ENCODE data around the gene CARD11. TPM values are rescaled to one million over a fixed set of nuclear protein-coding genes. Genes with fewer than 3 reads are reported as not detected.

Gene CARD11
- total RNA-seq = 10 to 100 TPM in 1 of 4 donors, 1 to 10 TPM in 2, under 1 TPM in 1; 0.96 to 47.5 (median 6.6) TPM

GRCh38 chr7:3043544-3044371 is at the start of gene CARD11:
Gene CARD11, minus strand, starts transcription at chr7:3043867. Its CDS starts 85,361 bp downstream, at chr7:2958506.
- peak; percentile 24 for DNase-seq
- WGBS, 2 donors (ENCODE audit: low coverage in 1 of 2) = 7 to 10% methylated on average over 7 to 32 of the region's 45 CpGs
- no peak for TF ChIP-seq POLR2A (IDR thresholded peaks at IDR 0.05)
- no peak for TF ChIP-seq CTCF (IDR thresholded peaks at IDR 0.05)
- no peak for TF ChIP-seq EP300 (IDR thresholded peaks at IDR 0.05; ENCODE audit: low read depth)
- no peak for TF ChIP-seq POLR2AphosphoS5 (IDR thresholded peaks at IDR 0.05)
- peak within 1 kb of the TSS in 3 of 4 donors; percentile 21 to 45 (median 31) for H3K4me3 ChIP-seq
- peak within 1 kb of the TSS; percentile 41 to 61 (median 53) for H3K27ac ChIP-seq
- H3K27me3 ChIP-seq = peaks cover 21% of the 10 kb centered on the region
- no peaks in the 10 kb centered on the region for H3K9me3 ChIP-seq
- intact Hi-C loops (cut with DNase I; ENCODE audit: low total_unique reads) = no loop called here
- H3K4me1 ChIP-seq = peaks cover 0 to 2% (median 0%) of the 10 kb centered on the region in 4 donors
- in situ Hi-C loops (cut with MboI; ENCODE audit: low pct_ligation_motif_present in 1 of 4, low pct_unique_long_range_greater_than_20kb in 1 of 4, low sequenced_read_pairs in 3 of 4) = no loop called here
- H3K36me3 ChIP-seq = no peaks in the 10 kb centered on the region

GRCh38 chr7:3092468-3092867 is 48.8 kb upstream of the CARD11 start:
- WGBS, 2 donors (ENCODE audit: low coverage in 1 of 2) = 48 to 60% methylated on average over 3 to 6 of the region's 6 CpGs
- Histone ChIP-seq H3K27me3 (no peaks in the 10 kb centered on the region), H3K36me3 (no peaks in the 10 kb centered on the region), H3K4me1 (peaks cover 0 to 8% (median 0%) of the 10 kb centered on the region in 4 donors), H3K9me3 (no peaks in the 10 kb centered on the region), H3K4me3 (no peak overlapping the region), H3K27ac (peak overlapping the region in 2 of 4 donors; percentile 35 to 53)
- peak; percentile 46 for DNase-seq
- intact Hi-C loops (cut with DNase I; ENCODE audit: low total_unique reads) = no loop called here
- TF ChIP-seq EP300 (IDR thresholded peaks at IDR 0.05; ENCODE audit: low read depth) = no peak
- no peak for TF ChIP-seq CTCF (IDR thresholded peaks at IDR 0.05)
- no peak for TF ChIP-seq POLR2A (IDR thresholded peaks at IDR 0.05)
- TF ChIP-seq POLR2AphosphoS5 (IDR thresholded peaks at IDR 0.05) = no peak
- in situ Hi-C loops (cut with MboI; ENCODE audit: low pct_ligation_motif_present in 1 of 4, low pct_unique_long_range_greater_than_20kb in 1 of 4, low sequenced_read_pairs in 3 of 4) = no loop called here

GRCh38 chr7:3091631-3092030 is 48.0 kb upstream of the CARD11 start:
- WGBS, 2 donors (ENCODE audit: low coverage in 1 of 2) = 76 to 100% methylated on average over 1 to 8 of the region's 8 CpGs
- TF ChIP-seq EP300 (IDR thresholded peaks at IDR 0.05; ENCODE audit: low read depth) (no peak), POLR2A (IDR thresholded peaks at IDR 0.05) (no peak), CTCF (IDR thresholded peaks at IDR 0.05) (no peak), POLR2AphosphoS5 (IDR thresholded peaks at IDR 0.05) (no peak)
- H3K27ac ChIP-seq = no peak overlapping the region

GRCh38 chr7:3089493-3089892 is 45.8 kb upstream of the CARD11 start:
- in situ Hi-C loops (cut with MboI; ENCODE audit: low pct_ligation_motif_present in 1 of 4, low pct_unique_long_range_greater_than_20kb in 1 of 4, low sequenced_read_pairs in 3 of 4) (no loop called here), intact Hi-C loops (cut with DNase I; ENCODE audit: low total_unique reads) (no loop called here)
- no peak overlapping the region for H3K4me3 ChIP-seq
- DNase-seq = no peak
- no peaks in the 10 kb centered on the region for H3K27me3 ChIP-seq
- no peaks in the 10 kb centered on the region for H3K9me3 ChIP-seq
- TF ChIP-seq EP300 (IDR thresholded peaks at IDR 0.05; ENCODE audit: low read depth) = no peak
- TF ChIP-seq CTCF (IDR thresholded peaks at IDR 0.05) = peak in 3 of 5 experiments; percentile 23 to 29 (median 25)
- H3K4me1 ChIP-seq = peaks cover 0 to 8% (median 0%) of the 10 kb centered on the region in 4 donors
- WGBS, 2 donors (ENCODE audit: low coverage in 1 of 2) = 35 to 72% methylated on average over 5 to 11 of the region's 11 CpGs
- no peak overlapping the region for H3K27ac ChIP-seq
- H3K36me3 ChIP-seq = no peaks in the 10 kb centered on the region

More at GRCh38 chr7:3091631-3092030, 48.0 kb upstream of the CARD11 start:
- Histone ChIP-seq H3K27me3 (no peaks in the 10 kb centered on the region), H3K9me3 (no peaks in the 10 kb centered on the region), H3K4me1 (peaks cover 0 to 8% (median 0%) of the 10 kb centered on the region in 4 donors), H3K4me3 (no peak overlapping the region), H3K36me3 (no peaks in the 10 kb centered on the region)
- in situ Hi-C loops (cut with MboI; ENCODE audit: low pct_ligation_motif_present in 1 of 4, low pct_unique_long_range_greater_than_20kb in 1 of 4, low sequenced_read_pairs in 3 of 4) (no loop called here), intact Hi-C loops (cut with DNase I; ENCODE audit: low total_unique reads) (no loop called here)
- no peak for DNase-seq
